Activated CD4-positive, alpha-beta T cell treated with anti-CD3 and anti-CD28 coated beads, Interleukin-2, amount 50 U/mL, for 4 hours (primary cell): ENCODE measurements around the gene LRRTM4.
"Not testable (repeated sequence)": the region's sequence is repeated elsewhere in the genome, so short reads cannot be mapped to it uniquely, and the experiment has no call there.

Experiments used
- DNase-seq, 2 experiments: peaks; one replicate each; pipeline ENCODE4 v3.0.0-alpha.2; 2020

Gene LRRTM4

DNA sequence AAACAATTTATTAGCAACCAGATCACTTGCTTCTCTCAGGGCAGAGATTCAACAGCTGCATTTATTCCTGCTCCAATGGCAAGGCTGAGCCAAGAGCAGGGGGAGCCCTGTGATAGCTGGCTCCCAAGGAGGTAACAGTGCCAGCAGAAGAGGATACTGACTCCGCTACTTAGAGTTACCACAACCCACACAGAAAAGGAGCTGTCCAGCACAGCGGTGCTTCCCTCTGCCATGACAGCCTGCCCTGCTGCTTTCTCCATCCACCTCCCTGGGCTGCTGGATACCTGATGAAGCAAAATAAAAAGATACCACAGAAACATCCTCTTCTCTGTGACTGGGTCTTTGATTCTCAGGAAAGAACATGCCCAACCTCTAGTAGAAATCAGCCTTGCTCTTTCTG is 467.2 kb downstream of the LRRTM4 start:
- DNase-seq = no peak

DNA sequence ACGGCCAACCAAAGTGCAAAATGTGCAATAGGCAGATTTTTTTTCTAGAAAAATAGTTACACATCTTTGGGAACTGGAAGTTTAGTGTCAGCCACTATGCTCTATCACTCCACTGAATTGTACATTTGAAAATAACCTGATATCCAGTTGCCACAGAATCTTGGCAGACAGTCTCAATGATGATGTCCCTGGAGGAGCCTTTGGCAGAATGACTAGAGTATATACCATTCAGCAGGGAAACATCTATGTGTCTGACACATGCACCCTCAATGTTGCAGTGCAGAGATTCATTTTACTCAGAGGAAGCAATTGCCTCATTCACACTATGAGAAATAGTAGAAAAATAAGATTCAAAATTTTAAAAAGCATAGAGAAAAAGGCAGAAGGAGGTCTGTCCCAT is 475.8 kb downstream of the LRRTM4 start:
- DNase-seq = no peak

DNA sequence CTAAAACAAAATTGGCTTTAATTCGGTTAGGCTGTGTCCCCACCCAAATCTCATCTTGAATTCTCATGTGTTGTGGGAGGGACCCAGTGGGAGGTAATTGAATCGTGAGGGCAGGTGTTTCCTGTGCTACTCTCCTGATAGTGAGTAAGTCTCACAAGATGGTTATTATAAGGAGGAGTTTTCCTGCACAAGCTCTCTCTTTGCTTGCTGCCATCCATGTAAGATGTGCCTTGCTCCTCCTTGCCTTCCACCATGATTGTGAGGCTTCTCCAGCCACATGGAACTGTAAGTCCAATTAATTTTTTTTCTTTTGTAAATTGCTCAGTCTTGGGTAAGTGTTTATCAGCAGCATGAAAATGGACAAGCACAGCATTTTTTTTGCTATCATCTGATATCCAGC is 476.7 kb downstream of the LRRTM4 start:
- DNase-seq = not testable (repeated sequence)

- no peak for DNase-seq
Observed at GRCh38 chr2:77034445-77034844, 487.7 kb downstream of the LRRTM4 start.

DNA sequence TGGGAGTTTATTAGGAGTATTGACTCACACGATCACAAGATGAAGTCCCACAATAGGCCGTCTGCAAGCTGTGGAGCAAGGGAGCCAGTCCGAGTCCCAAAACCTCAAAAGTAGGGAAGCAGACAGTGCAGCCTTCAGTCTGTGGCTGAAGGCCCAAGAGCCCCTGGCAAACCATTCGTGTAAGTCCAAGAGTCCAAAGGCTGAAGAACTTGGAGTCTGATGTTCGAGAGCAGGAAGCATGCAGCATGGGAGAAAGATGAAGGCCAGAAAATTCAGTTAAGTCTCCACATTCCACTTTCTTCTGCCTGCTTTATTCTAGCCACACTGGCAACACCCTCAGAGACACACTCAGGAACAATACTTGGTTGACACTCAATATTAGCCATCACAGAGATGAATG is 492.9 kb downstream of the LRRTM4 start:
- not testable (repeated sequence) for DNase-seq

DNA sequence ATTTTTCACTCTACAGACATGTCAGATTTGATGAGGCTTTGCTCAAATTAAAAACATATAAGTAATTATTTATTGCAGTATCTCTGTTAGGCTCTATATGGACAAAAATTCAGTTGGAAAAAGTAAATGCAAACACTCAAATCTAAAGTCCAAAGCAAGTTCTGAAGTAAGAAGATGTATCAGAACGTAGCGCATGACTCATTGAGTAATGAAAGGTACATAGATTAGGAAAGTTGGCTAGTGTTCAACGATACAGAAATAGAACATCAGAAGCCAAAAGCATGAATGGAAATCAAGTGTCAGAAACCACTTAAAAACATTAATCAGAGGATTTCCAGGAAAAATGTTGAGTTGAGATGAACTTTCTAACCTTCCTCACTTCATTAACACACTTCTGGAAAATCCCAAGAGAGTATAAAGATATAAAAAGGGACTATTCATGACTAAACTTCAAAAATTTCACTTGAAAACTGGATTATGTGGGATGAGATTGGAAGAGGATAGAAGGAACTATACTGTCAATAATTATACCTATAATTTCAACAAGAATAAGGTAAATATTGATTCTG is 494.1 kb downstream of the LRRTM4 start:
- no peak for DNase-seq

GRCh38 chr2:77025714-77026113 is 496.5 kb downstream of the LRRTM4 start:
- no peak for DNase-seq

GRCh38 chr2:77021161-77021560 is 501.0 kb downstream of the LRRTM4 start:
- no peak for DNase-seq

GRCh38 chr2:77018219-77018618 is 504.0 kb downstream of the LRRTM4 start:
- no peak for DNase-seq

GRCh38 chr2:77017355-77017745 is 504.8 kb downstream of the LRRTM4 start:
- DNase-seq = no peak

DNA sequence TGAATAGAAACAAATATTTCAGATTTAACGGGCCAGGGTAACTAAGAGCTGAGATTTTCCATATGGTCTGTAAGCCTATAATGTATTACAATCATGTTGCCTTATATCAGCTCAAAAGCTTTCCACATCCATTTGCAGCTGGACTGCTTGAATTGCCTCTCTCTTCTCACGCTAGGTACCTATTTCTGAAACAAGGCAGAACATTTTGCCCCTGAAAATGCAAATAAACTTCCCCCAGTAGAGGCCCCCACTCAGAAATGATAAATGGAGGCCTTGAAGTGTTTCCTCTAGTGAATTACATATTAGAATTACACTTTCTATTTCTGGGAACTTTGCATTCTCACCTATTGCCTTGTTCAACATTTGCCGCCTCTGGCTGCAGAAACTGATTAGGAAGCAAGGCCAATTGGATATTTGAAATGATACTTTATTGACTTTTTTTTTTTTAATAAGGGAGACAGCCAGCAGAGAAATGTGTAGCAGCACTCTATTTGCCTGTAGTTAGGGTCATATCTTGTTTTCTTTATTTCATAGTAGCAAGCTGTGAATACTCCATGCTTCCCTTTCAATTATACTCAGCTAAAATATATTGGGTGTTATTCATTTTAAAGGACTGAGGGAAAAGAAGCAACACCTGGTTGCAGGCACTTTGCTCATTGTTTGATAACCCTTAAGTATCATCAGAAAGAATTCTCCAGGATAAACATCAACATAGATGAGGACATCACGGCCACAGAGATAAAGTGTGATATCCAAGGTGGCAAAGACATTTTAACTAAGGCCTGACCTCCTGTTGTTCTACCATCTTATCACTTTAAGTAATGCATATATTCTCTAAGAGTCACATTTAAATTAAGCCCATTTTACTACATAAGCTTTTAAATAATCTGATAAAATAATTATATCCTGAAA is 505.5 kb downstream of the LRRTM4 start:
- no peak for DNase-seq

GRCh38 chr2:77013953-77014352 is 508.2 kb downstream of the LRRTM4 start:
- DNase-seq = no peak

DNA sequence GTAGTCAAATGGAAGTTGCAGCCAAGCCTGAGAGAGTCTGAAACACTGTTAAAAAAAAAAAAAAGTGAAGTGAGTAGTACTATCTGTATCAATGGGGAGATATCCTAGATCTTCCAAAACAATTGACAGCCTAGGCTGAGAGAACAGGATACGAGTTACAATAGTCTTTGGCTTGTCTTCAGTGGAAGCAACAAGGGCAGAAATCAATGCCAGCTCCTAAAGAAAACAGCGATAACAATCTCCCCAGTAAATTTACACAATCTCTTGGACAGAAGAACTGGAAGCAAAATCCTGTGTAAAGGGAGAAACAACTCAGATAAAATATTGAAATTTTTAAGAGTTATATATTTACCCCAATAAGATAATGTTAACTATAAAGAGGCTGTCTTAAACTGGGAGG is 508.7 kb downstream of the LRRTM4 start:
- DNase-seq = no peak

- DNase-seq = no peak
Observed at GRCh38 chr2:77009307-77009706, 512.9 kb downstream of the LRRTM4 start.

- no peak for DNase-seq
Observed at GRCh38 chr2:77008853-77009252, 513.3 kb downstream of the LRRTM4 start.

- DNase-seq = no peak
Observed at GRCh38 chr2:77007686-77008085, 514.5 kb downstream of the LRRTM4 start.

- no peak for DNase-seq
Observed at GRCh38 chr2:77005522-77005921, 516.7 kb downstream of the LRRTM4 start.

- DNase-seq = no peak
Observed at GRCh38 chr2:77001895-77002294, 520.3 kb downstream of the LRRTM4 start.

DNA sequence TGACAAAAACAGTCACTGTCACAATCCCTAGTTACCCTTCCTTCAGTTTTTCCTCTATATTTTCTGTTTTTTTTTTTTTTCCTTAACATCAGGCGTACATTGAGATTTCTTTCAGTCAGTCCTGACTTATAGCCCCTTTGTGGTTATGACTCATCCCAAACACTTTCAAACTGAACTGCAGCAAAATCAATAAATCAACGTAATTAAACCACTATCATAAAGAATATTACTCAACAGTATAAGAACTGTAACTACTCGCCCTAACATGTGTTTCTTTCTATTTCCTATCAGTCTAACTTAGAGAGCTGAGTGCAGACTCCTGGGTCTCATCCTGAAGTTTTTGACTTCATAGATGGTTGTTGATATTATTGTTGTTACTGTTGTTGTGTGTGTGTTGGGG is 523.5 kb downstream of the LRRTM4 start:
- DNase-seq = no peak

DNA sequence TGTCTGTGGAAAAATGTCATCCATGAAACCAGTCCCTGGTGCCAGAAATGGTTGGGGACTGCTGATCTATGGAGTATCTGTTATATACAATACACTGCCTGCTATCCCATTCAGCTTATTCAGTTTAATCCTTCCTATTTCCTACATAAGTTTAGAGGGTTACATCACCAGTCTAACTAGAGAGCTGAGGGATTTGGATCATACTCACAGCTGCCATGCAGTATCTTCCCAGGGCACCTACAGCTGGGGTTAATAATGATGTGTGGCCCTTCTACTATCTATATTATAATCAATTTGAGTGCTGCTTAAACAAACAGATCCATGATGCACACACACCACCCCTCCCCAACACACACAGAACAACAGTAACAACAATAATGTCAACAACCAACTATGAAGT is 524.0 kb downstream of the LRRTM4 start:
- DNase-seq = no peak

DNA sequence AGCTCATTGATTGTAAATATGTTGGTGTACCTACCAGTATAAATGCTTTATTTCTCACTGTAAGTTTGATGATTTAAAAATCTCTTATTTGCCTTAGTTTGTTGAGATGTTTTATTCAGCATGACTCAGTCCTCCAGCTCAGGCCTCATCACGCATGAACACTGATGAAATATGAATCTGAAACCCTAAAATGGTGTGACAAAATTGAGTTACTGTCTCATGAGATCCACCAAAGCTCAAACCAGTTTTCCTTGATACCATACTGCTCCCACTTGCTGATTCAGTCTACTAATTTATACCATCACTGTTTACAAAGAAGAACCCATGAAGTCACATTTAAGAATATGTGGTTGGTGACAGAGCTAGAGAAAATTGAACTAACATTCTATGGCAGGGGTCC is 524.9 kb downstream of the LRRTM4 start:
- no peak for DNase-seq

DNA sequence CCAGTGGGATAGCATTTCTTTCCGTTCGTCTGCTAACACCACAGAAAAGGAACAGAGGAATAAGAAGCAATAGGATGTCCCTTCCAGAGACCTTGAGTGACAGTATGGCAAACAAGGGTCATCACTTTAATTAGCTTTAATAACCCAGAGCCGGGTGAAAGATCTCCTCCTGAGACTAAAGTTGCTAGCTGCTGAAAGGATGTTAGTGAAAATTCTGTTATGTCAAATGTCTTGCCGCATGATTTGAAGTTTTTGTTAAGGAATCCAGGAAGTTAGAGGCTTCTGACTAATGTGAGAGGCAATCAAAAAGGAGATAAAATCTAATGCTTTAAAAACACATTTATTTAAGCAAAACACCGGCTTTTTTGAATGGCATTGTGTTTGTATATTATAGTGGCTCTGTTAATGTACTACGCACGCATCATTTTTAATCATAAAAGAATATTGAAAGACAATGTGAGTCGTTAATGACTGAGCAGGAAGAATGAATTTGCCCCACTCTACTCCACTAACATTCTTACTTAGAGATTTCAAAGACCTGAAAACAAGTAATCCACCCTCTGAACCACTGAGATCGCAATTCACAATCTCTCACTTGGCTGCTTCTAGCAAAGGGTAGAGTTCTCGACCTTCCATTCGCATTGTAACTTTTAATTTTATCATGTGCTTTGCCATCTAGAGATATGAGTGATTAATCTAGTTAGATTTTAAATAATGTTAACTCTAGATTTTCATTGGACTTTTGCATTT is 536.6 kb downstream of the LRRTM4 start:
- DNase-seq = no peak

DNA sequence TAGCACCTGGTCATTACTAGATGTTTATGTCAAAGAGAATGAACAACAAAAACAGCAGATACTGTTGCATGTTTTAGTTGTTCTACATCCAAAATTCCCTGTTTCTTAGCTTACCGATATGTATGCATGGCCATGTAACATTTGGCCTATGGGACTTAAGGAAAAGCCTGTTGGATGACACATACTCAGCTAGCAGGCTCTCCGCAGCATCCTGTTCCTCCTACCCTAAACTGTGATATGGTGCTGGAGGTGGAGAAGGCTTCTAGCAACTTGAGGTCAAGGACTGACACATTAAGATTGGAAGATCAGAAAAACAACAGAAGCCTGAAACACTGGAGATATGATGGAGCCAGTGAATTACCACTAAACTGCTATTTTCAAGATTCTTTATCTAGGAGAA is 537.8 kb downstream of the LRRTM4 start:
- no peak for DNase-seq
